Vagina (tissue), 2 donors: Measurements from ENCODE around the gene CCNL1. TPM values are rescaled to one million over a fixed set of nuclear protein-coding genes. Genes with fewer than 3 reads are reported as not detected.
"Not testable (repeated sequence)": the region's sequence is repeated elsewhere in the genome, so short reads cannot be mapped to it uniquely, and the experiment has no call there.

Source experiments
- DNase-seq, 2 donors: peaks; one replicate each; pipeline ENCODE4 v3.0.0-alpha.2; 2017; ENCODE audit errors: extremely low spot score in 2 of 2
- H3K27ac ChIP-seq: fragments of 200-600 bp; sonication (generic); one replicate; pipeline ENCODE4 v1.5.1; 2019
- H3K27me3 ChIP-seq: fragments of 200-600 bp; sonication (generic); one replicate; pipeline ENCODE4 v1.5.1; 2019
- H3K36me3 ChIP-seq, 2 donors: fragments of 200-600 bp; sonication (generic); one replicate each; pipeline ENCODE4 v1.5.1; 2017 to 2019
- H3K4me1 ChIP-seq: fragments of 200-600 bp; sonication (generic); one replicate; pipeline ENCODE4 v1.5.1; 2019
- H3K4me3 ChIP-seq, 2 donors: fragments of 200-600 bp; sonication (generic); 1 replicate in 1 of 2; 2 replicates in 1 of 2; pipeline ENCODE4 v1.5.1; 2016 to 2019
- H3K9me3 ChIP-seq: fragments of 200-600 bp; sonication (generic); one replicate; pipeline ENCODE4 v1.5.1; 2019
- CTCF ChIP-seq, 3 experiments: fragments of 450-650 bp in 2 of 3; fragments of 200-600 bp in 1 of 3; sonication (generic) in 1 of 3; IDR thresholded peaks; one replicate each; pipeline ENCODE4 v1.5.1; 2017 to 2019; ENCODE audit warnings: antibody characterized with exemption in 3 of 3, mild to moderate bottlenecking in 2 of 3, moderate library complexity in 2 of 3
- POLR2A ChIP-seq, 2 donors: fragments of 450-650 bp; IDR thresholded peaks; one replicate each; pipeline ENCODE4 v1.6.1; 2017; ENCODE audit warnings: antibody characterized with exemption in 2 of 2, mild to moderate bottlenecking in 2 of 2, moderate library complexity in 2 of 2
- POLR2AphosphoS5 ChIP-seq, 2 donors: sonication (generic); formaldehyde crosslinking; IDR thresholded peaks; one replicate each; pipeline ENCODE4 v1.9.0; 2017; ENCODE audit warnings: antibody characterized with exemption in 2 of 2, mild to moderate bottlenecking in 2 of 2, low read depth in 1 of 2; ENCODE audit not compliant: insufficient read depth in 1 of 2
- intact Hi-C: fragments of 100-400 bp; cut with DNase I; formaldehyde crosslinking; loops from one replicate; pipeline ENCODE4 v1.15.1; 2023
- total RNA-seq: library from RNA; depleted of rRNA; stranded (reverse); fragments of >200 nt; gene quantifications from one replicate; pipeline ENCODE4 v1.2.3, GENCODE V29; 2016

Gene CCNL1
- total RNA-seq, 1 donor from 2014 or later, result 269 TPM

GRCh38 chr3:157175691-157176507 lies 16.0 kb upstream of the CCNL1 start:
- intact Hi-C loops, result loop anchor here (1.0 kb wide), 1 partner anchor 16 kb away; the partner anchor contains the start of gene CCNL1

GRCh38 chr3:157174649-157175498 lies 14.9 kb upstream of the CCNL1 start:
- TF ChIP-seq POLR2AphosphoS5 (IDR thresholded peaks at IDR 0.05; ENCODE audit: insufficient read depth in 1 of 2, low read depth in 1 of 2) (peak; percentile 100), POLR2A (IDR thresholded peaks at IDR 0.05) (peak in 1 of 2 donors; percentile 94), CTCF (IDR thresholded peaks at IDR 0.05) (no peak)
- Histone ChIP-seq H3K36me3 (no peaks in the 10 kb centered on the region), H3K27ac (peak overlapping the region; percentile 95), H3K4me1 (peaks cover 14% of the 10 kb centered on the region), H3K27me3 (no peaks in the 10 kb centered on the region), H3K9me3 (no peaks in the 10 kb centered on the region), H3K4me3 (peak overlapping the region; percentile 56 to 59)
- peak in 1 of 2 donors; percentile 100 for DNase-seq
- intact Hi-C loops, result loop anchor here (1.0 kb wide), 1 partner anchor 15 kb away; the partner anchor contains the start of gene CCNL1

More at GRCh38 chr3:157175691-157176507, 16.0 kb upstream of the CCNL1 start:
- Histone ChIP-seq H3K27ac (peak overlapping the region; percentile 95), H3K36me3 (no peaks in the 10 kb centered on the region), H3K27me3 (no peaks in the 10 kb centered on the region), H3K9me3 (no peaks in the 10 kb centered on the region), H3K4me1 (peaks cover 14% of the 10 kb centered on the region), H3K4me3 (peak overlapping the region; percentile 53 to 59)
- TF ChIP-seq POLR2A (IDR thresholded peaks at IDR 0.05) (no peak), CTCF (IDR thresholded peaks at IDR 0.05) (no peak), POLR2AphosphoS5 (IDR thresholded peaks at IDR 0.05; ENCODE audit: insufficient read depth in 1 of 2, low read depth in 1 of 2) (no peak)
- DNase-seq, result no peak

- no peak for DNase-seq
- H3K36me3 ChIP-seq, result no peaks in the 10 kb centered on the region
- TF ChIP-seq POLR2AphosphoS5 (IDR thresholded peaks at IDR 0.05; ENCODE audit: insufficient read depth in 1 of 2, low read depth in 1 of 2) (no peak), POLR2A (IDR thresholded peaks at IDR 0.05) (no peak), CTCF (IDR thresholded peaks at IDR 0.05) (no peak)
- intact Hi-C loops, result no loop called here
- no peaks in the 10 kb centered on the region for H3K9me3 ChIP-seq
- no peaks in the 10 kb centered on the region for H3K27me3 ChIP-seq
- peak overlapping the region; percentile 56 to 59 for H3K4me3 ChIP-seq
- peaks cover 14% of the 10 kb centered on the region for H3K4me1 ChIP-seq
- H3K27ac ChIP-seq, result peak overlapping the region; percentile 95
Measured at GRCh38 chr3:157174290-157174648, 14.3 kb upstream of the CCNL1 start.

- H3K4me3 ChIP-seq, H3K27ac ChIP-seq, H3K27me3 ChIP-seq, DNase-seq, intact Hi-C loops, H3K36me3 ChIP-seq, H3K9me3 ChIP-seq: not testable (repeated sequence)
- peaks cover 14% of the 10 kb centered on the region for H3K4me1 ChIP-seq
Measured at GRCh38 chr3:157173343-157173742, 13.4 kb upstream of the CCNL1 start.

- H3K36me3 ChIP-seq, result no peaks in the 10 kb centered on the region
- H3K4me3 ChIP-seq, result no peak overlapping the region
- peaks cover 14% of the 10 kb centered on the region for H3K4me1 ChIP-seq
- no peak for TF ChIP-seq POLR2A (IDR thresholded peaks at IDR 0.05)
- TF ChIP-seq POLR2AphosphoS5 (IDR thresholded peaks at IDR 0.05; ENCODE audit: insufficient read depth in 1 of 2, low read depth in 1 of 2), result no peak
- no peak for TF ChIP-seq CTCF (IDR thresholded peaks at IDR 0.05)
- intact Hi-C loops, result no loop called here
- no peak for DNase-seq
- H3K27ac ChIP-seq, result no peak overlapping the region
- H3K9me3 ChIP-seq, result no peaks in the 10 kb centered on the region
- no peaks in the 10 kb centered on the region for H3K27me3 ChIP-seq
Measured at GRCh38 chr3:157172746-157173145, 12.8 kb upstream of the CCNL1 start.
